ENCODE measurements around the gene MGP. TPM values are rescaled to one million over a fixed set of nuclear protein-coding genes. Genes with fewer than 3 reads are reported as not detected.

MGP gene
- total and polyA plus RNA-seq, 2 experiments from 2014 or later, result 0.60 TPM; not detected in 1

DNA sequence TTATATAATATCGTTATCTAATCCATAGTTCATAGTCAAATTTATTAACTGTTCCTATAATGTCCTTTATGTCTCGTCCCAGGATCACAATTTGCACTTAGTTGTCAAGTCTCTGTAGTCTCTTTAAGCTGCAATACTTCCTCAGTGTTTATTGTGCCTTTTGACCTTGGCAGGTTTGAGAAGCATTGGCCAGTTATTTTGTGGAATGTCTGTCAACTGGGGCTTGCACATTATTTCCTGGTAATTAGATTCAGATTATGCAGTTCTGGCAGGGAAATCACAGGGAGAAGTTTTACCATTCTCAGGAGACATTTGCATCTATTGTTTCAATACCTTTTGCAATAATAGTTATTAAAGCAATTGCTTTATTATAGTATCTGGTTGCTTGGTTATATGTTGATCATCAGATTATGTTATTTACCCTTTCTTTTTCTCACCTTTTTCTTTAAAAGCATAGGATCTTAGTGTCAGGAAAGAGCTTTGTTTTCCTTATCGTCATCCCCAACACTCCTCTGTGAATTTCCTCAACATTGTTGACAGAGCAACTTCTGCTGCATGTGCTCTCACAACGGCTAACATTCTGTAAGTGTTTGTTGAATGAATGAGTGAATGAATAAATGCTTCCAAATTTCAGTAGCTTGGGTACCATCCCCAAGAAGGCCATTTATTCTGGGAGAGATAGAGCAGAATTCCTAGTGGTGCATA, 38.6 kb downstream of the MGP start:
- Histone ChIP-seq H3K4me1 (ENCODE audit: insufficient read depth) (no peaks in the 10 kb centered on the region), H3K79me2 (replicated peaks; ENCODE audit: insufficient read depth) (no peaks in the 10 kb centered on the region), H3K27ac (ENCODE audit: low read depth) (no peak overlapping the region), H2AFZ (no peak overlapping the region), H3K9me2 (ENCODE audit: insufficient read depth) (no peaks in the 10 kb centered on the region), H3K4me2 (no peak overlapping the region), H3K4me3 (no peak overlapping the region), H3K27me3 (ENCODE audit: insufficient read depth) (no peaks in the 10 kb centered on the region), H4K20me1 (replicated peaks; ENCODE audit: insufficient read depth) (no peaks in the 10 kb centered on the region), H3K36me3 (ENCODE audit: insufficient read depth) (no peaks in the 10 kb centered on the region), H3F3A (replicated peaks; ENCODE audit: low read depth) (no peaks in the 10 kb centered on the region)
- no peak for DNase-seq (ENCODE audit: low spot score)
- TF ChIP-seq STAT1 (IDR thresholded peaks at IDR 0.05; ENCODE audit: unreplicated experiment) (no peak), POLR2AphosphoS5 (IDR thresholded peaks at IDR 0.05; ENCODE audit: low read depth) (no peak), NANOG (IDR thresholded peaks at IDR 0.05; ENCODE audit: borderline replicate concordance) (no peak), EZH2 (IDR thresholded peaks at IDR 0.05; ENCODE audit: low read depth, unreplicated experiment) (no peak), CREB1 (CRISPR knock-in tag; IDR thresholded peaks at IDR 0.05; ENCODE audit: low read depth) (no peak), ZNF331 (CRISPR knock-in tag; IDR thresholded peaks at IDR 0.05; ENCODE audit: low read depth) (no peak)
- TF ChIP-seq, protein P1, sequence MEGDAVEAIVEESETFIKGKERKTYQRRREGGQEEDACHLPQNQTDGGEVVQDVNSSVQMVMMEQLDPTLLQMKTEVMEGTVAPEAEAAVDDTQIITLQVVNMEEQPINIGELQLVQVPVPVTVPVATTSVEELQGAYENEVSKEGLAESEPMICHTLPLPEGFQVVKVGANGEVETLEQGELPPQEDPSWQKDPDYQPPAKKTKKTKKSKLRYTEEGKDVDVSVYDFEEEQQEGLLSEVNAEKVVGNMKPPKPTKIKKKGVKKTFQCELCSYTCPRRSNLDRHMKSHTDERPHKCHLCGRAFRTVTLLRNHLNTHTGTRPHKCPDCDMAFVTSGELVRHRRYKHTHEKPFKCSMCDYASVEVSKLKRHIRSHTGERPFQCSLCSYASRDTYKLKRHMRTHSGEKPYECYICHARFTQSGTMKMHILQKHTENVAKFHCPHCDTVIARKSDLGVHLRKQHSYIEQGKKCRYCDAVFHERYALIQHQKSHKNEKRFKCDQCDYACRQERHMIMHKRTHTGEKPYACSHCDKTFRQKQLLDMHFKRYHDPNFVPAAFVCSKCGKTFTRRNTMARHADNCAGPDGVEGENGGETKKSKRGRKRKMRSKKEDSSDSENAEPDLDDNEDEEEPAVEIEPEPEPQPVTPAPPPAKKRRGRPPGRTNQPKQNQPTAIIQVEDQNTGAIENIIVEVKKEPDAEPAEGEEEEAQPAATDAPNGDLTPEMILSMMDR (conservative IDR thresholded peaks at IDR 0.05; ENCODE audit: low read depth in 2 of 2), result no peak
- TF ChIP-seq, protein P2, sequence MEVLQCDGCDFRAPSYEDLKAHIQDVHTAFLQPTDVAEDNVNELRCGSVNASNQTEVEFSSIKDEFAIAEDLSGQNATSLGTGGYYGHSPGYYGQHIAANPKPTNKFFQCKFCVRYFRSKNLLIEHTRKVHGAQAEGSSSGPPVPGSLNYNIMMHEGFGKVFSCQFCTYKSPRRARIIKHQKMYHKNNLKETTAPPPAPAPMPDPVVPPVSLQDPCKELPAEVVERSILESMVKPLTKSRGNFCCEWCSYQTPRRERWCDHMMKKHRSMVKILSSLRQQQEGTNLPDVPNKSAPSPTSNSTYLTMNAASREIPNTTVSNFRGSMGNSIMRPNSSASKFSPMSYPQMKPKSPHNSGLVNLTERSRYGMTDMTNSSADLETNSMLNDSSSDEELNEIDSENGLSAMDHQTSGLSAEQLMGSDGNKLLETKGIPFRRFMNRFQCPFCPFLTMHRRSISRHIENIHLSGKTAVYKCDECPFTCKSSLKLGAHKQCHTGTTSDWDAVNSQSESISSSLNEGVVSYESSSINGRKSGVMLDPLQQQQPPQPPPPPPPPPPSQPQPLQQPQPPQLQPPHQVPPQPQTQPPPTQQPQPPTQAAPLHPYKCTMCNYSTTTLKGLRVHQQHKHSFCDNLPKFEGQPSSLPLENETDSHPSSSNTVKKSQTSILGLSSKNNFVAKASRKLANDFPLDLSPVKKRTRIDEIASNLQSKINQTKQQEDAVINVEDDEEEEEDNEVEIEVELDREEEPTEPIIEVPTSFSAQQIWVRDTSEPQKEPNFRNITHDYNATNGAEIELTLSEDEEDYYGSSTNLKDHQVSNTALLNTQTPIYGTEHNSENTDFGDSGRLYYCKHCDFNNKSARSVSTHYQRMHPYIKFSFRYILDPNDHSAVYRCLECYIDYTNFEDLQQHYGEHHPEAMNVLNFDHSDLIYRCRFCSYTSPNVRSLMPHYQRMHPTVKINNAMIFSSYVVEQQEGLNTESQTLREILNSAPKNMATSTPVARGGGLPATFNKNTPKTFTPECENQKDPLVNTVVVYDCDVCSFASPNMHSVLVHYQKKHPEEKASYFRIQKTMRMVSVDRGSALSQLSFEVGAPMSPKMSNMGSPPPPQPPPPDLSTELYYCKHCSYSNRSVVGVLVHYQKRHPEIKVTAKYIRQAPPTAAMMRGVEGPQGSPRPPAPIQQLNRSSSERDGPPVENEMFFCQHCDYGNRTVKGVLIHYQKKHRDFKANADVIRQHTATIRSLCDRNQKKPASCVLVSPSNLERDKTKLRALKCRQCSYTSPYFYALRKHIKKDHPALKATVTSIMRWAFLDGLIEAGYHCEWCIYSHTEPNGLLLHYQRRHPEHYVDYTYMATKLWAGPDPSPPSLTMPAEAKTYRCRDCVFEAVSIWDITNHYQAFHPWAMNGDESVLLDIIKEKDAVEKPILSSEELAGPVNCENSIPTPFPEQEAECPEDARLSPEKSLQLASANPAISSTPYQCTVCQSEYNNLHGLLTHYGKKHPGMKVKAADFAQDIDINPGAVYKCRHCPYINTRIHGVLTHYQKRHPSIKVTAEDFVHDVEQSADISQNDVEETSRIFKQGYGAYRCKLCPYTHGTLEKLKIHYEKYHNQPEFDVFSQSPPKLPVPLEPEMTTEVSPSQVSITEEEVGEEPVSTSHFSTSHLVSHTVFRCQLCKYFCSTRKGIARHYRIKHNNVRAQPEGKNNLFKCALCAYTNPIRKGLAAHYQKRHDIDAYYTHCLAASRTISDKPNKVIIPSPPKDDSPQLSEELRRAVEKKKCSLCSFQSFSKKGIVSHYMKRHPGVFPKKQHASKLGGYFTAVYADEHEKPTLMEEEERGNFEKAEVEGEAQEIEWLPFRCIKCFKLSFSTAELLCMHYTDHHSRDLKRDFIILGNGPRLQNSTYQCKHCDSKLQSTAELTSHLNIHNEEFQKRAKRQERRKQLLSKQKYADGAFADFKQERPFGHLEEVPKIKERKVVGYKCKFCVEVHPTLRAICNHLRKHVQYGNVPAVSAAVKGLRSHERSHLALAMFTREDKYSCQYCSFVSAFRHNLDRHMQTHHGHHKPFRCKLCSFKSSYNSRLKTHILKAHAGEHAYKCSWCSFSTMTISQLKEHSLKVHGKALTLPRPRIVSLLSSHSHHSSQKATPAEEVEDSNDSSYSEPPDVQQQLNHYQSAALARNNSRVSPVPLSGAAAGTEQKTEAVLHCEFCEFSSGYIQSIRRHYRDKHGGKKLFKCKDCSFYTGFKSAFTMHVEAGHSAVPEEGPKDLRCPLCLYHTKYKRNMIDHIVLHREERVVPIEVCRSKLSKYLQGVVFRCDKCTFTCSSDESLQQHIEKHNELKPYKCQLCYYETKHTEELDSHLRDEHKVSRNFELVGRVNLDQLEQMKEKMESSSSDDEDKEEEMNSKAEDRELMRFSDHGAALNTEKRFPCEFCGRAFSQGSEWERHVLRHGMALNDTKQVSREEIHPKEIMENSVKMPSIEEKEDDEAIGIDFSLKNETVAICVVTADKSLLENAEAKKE (CRISPR knock-in tag; IDR thresholded peaks at IDR 0.05), result no peak
- TF ChIP-seq, protein P3, sequence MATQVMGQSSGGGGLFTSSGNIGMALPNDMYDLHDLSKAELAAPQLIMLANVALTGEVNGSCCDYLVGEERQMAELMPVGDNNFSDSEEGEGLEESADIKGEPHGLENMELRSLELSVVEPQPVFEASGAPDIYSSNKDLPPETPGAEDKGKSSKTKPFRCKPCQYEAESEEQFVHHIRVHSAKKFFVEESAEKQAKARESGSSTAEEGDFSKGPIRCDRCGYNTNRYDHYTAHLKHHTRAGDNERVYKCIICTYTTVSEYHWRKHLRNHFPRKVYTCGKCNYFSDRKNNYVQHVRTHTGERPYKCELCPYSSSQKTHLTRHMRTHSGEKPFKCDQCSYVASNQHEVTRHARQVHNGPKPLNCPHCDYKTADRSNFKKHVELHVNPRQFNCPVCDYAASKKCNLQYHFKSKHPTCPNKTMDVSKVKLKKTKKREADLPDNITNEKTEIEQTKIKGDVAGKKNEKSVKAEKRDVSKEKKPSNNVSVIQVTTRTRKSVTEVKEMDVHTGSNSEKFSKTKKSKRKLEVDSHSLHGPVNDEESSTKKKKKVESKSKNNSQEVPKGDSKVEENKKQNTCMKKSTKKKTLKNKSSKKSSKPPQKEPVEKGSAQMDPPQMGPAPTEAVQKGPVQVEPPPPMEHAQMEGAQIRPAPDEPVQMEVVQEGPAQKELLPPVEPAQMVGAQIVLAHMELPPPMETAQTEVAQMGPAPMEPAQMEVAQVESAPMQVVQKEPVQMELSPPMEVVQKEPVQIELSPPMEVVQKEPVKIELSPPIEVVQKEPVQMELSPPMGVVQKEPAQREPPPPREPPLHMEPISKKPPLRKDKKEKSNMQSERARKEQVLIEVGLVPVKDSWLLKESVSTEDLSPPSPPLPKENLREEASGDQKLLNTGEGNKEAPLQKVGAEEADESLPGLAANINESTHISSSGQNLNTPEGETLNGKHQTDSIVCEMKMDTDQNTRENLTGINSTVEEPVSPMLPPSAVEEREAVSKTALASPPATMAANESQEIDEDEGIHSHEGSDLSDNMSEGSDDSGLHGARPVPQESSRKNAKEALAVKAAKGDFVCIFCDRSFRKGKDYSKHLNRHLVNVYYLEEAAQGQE (IDR thresholded peaks at IDR 0.05; ENCODE audit: unreplicated experiment), result no peak
- TF ChIP-seq, protein P4, sequence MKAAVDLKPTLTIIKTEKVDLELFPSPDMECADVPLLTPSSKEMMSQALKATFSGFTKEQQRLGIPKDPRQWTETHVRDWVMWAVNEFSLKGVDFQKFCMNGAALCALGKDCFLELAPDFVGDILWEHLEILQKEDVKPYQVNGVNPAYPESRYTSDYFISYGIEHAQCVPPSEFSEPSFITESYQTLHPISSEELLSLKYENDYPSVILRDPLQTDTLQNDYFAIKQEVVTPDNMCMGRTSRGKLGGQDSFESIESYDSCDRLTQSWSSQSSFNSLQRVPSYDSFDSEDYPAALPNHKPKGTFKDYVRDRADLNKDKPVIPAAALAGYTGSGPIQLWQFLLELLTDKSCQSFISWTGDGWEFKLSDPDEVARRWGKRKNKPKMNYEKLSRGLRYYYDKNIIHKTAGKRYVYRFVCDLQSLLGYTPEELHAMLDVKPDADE (IDR thresholded peaks at IDR 0.05), result no peak
- H3K9me3 Mint-ChIP-seq, result no peaks in the 10 kb centered on the region
- H3K27me3 Mint-ChIP-seq (ENCODE audit: insufficient read depth, low read depth, poor library complexity), result peaks cover 3% of the 10 kb centered on the region
- H3K27ac Mint-ChIP-seq, result no peak overlapping the region
- no peaks in the 10 kb centered on the region for H3K4me1 Mint-ChIP-seq
- no peaks in the 10 kb centered on the region for H3K36me3 Mint-ChIP-seq (ENCODE audit: low read depth)
- no peak for ATAC-seq
- no peak overlapping the region for H3K4me3 Mint-ChIP-seq

All from GM23338 (cell line).